NOMO-1 treated with DMSO at 0.1 percent for 48 hours (cell line): ENCODE measurements around the gene SLC40A1.
"Not testable (repeated sequence)": the region's sequence is repeated elsewhere in the genome, so short reads cannot be mapped to it uniquely, and the experiment has no call there.

ENCODE experiments used
- DNase-seq: peaks from one replicate; lab custom pipeline; 2025; ENCODE audit not compliant: unreplicated experiment; lab: John Stamatoyannopoulos, UW

SLC40A1 gene

GRCh38 chr2:189580658-189581353 lies at the start of gene SLC40A1:
TSS of gene SLC40A1 (minus strand) at chr2:189580786. CDS start at chr2:189580460, 326 bp downstream.
- peak; percentile 81 for DNase-seq

- DNase-seq: no peak
Observed at GRCh38 chr2:189629531-189630453, 49.2 kb upstream of the SLC40A1 start.

GRCh38 chr2:189628817-189629530 lies 48.4 kb upstream of the SLC40A1 start:
- no peak for DNase-seq

GRCh38 chr2:189627789-189628188 lies 47.2 kb upstream of the SLC40A1 start:
- DNase-seq: no peak

- DNase-seq: no peak
Observed at GRCh38 chr2:189625636-189626035, 45.0 kb upstream of the SLC40A1 start.

- DNase-seq: no peak
Observed at GRCh38 chr2:189624648-189625355, 44.2 kb upstream of the SLC40A1 start.

GRCh38 chr2:189623049-189623448 lies 42.5 kb upstream of the SLC40A1 start:
- DNase-seq: no peak

- DNase-seq: no peak
Observed at GRCh38 chr2:189621781-189622180, 41.2 kb upstream of the SLC40A1 start.

- no peak for DNase-seq
Observed at GRCh38 chr2:189618197-189618596, 37.6 kb upstream of the SLC40A1 start.

- DNase-seq: no peak
Observed at GRCh38 chr2:189614585-189614984, 34.0 kb upstream of the SLC40A1 start.

GRCh38 chr2:189613650-189614420 lies 33.2 kb upstream of the SLC40A1 start:
- no peak for DNase-seq

- DNase-seq: no peak
Observed at GRCh38 chr2:189613077-189613636, 32.6 kb upstream of the SLC40A1 start.

- no peak for DNase-seq
Observed at GRCh38 chr2:189610700-189611099, 30.1 kb upstream of the SLC40A1 start.

- DNase-seq: no peak
Observed at GRCh38 chr2:189609853-189610252, 29.3 kb upstream of the SLC40A1 start.

- peak; percentile 36 for DNase-seq
Observed at GRCh38 chr2:189609423-189609816, 28.8 kb upstream of the SLC40A1 start.

GRCh38 chr2:189608795-189609422 lies 28.3 kb upstream of the SLC40A1 start:
- no peak for DNase-seq

- DNase-seq: no peak
Observed at GRCh38 chr2:189608170-189608569, 27.6 kb upstream of the SLC40A1 start.

GRCh38 chr2:189602233-189602632 lies 21.6 kb upstream of the SLC40A1 start:
- no peak for DNase-seq

- DNase-seq: not testable (repeated sequence)
Observed at GRCh38 chr2:189601652-189602051, 21.1 kb upstream of the SLC40A1 start.
